Measurements from ENCODE around the gene ZNF346.

DNA sequence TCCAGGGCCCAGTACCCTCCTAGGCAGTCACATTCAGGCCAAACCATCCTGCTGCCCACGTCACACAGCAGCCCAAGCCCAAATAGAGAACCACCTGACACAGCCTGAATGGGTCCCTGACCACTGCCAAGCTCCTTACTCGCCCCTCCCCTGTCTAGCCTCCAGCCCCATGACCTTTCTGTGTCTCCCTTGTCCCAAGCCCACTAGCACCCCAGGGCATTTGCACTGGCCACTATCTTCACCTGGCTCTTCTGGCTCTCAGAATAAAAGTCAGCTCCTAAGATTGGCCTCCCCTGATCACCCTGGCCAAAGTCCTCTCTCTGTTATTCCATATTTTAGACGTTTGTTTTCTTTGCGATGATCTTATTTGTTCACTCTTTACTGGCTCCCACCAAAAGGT, 84.7 kb downstream of the ZNF346 start:
- TF ChIP-seq ATF1 (CRISPR knock-in tag; IDR thresholded peaks at IDR 0.05), result no peak
- TF ChIP-seq ZNF232 (CRISPR knock-in tag; IDR thresholded peaks at IDR 0.05), result no peak
- no peak for TF ChIP-seq NFYB (CRISPR knock-in tag; conservative IDR thresholded peaks at IDR 0.05; ENCODE audit: low read depth)
- TF ChIP-seq, protein P1, sequence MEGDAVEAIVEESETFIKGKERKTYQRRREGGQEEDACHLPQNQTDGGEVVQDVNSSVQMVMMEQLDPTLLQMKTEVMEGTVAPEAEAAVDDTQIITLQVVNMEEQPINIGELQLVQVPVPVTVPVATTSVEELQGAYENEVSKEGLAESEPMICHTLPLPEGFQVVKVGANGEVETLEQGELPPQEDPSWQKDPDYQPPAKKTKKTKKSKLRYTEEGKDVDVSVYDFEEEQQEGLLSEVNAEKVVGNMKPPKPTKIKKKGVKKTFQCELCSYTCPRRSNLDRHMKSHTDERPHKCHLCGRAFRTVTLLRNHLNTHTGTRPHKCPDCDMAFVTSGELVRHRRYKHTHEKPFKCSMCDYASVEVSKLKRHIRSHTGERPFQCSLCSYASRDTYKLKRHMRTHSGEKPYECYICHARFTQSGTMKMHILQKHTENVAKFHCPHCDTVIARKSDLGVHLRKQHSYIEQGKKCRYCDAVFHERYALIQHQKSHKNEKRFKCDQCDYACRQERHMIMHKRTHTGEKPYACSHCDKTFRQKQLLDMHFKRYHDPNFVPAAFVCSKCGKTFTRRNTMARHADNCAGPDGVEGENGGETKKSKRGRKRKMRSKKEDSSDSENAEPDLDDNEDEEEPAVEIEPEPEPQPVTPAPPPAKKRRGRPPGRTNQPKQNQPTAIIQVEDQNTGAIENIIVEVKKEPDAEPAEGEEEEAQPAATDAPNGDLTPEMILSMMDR (IDR thresholded peaks at IDR 0.05), result no peak
- no peak for TF ChIP-seq SP1 (CRISPR knock-in tag; conservative IDR thresholded peaks at IDR 0.05)
- TF ChIP-seq IRF2 (CRISPR knock-in tag; IDR thresholded peaks at IDR 0.05; ENCODE audit: borderline replicate concordance, low read depth), result no peak
- no peak for TF ChIP-seq AR (CRISPR knock-in tag; IDR thresholded peaks at IDR 0.05)
- TF ChIP-seq JUN (CRISPR knock-in tag; IDR thresholded peaks at IDR 0.05), result no peak
- TF ChIP-seq, protein P2, sequence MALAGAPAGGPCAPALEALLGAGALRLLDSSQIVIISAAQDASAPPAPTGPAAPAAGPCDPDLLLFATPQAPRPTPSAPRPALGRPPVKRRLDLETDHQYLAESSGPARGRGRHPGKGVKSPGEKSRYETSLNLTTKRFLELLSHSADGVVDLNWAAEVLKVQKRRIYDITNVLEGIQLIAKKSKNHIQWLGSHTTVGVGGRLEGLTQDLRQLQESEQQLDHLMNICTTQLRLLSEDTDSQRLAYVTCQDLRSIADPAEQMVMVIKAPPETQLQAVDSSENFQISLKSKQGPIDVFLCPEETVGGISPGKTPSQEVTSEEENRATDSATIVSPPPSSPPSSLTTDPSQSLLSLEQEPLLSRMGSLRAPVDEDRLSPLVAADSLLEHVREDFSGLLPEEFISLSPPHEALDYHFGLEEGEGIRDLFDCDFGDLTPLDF (CRISPR knock-in tag; IDR thresholded peaks at IDR 0.05), result no peak
- TF ChIP-seq CBFB (CRISPR knock-in tag; IDR thresholded peaks at IDR 0.05; ENCODE audit: low read depth), result no peak
- TF ChIP-seq, protein P3, sequence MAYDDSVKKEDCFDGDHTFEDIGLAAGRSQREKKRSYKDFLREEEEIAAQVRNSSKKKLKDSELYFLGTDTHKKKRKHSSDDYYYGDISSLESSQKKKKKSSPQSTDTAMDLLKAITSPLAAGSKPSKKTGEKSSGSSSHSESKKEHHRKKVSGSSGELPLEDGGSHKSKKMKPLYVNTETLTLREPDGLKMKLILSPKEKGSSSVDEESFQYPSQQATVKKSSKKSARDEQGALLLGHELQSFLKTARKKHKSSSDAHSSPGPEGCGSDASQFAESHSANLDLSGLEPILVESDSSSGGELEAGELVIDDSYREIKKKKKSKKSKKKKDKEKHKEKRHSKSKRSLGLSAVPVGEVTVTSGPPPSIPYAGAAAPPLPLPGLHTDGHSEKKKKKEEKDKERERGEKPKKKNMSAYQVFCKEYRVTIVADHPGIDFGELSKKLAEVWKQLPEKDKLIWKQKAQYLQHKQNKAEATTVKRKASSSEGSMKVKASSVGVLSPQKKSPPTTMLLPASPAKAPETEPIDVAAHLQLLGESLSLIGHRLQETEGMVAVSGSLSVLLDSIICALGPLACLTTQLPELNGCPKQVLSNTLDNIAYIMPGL (CRISPR knock-in tag; IDR thresholded peaks at IDR 0.05), result no peak
- no peak for TF ChIP-seq NR3C1 (CRISPR knock-in tag; conservative IDR thresholded peaks at IDR 0.05; ENCODE audit: low read depth)
- no peak for TF ChIP-seq TEAD1 (CRISPR knock-in tag; IDR thresholded peaks at IDR 0.05)
- TF ChIP-seq FOXP1 (CRISPR knock-in tag; IDR thresholded peaks at IDR 0.05; ENCODE audit: borderline replicate concordance), result no peak

Data from WTC11 (cell line).